Activated naive CD4-positive, alpha-beta T cell treated with anti-CD3 and anti-CD28 coated beads, Interleukin-2, amount 50 U/mL, for 72 hours (primary cell): Measurements from ENCODE around the gene MRPS10. TPM values are rescaled to one million over a fixed set of nuclear protein-coding genes. Genes with fewer than 3 reads are reported as not detected.
"Not testable (repeated sequence)": the region's sequence is repeated elsewhere in the genome, so short reads cannot be mapped to it uniquely, and the experiment has no call there.

ENCODE experiments used
- ATAC-seq, 2 donors: fragments of 150-1000 bp; cut with Tn5 transposase; 2 replicates each; pipeline ENCODE4 v1.10.0; 2021; ENCODE audit warnings: mild to moderate bottlenecking in 2 of 2, moderate library complexity in 2 of 2
- DNase-seq, 2 donors: peaks; one replicate each; pipeline ENCODE4 v3.0.0; 2021 to 2022; ENCODE audit warnings: low spot score in 2 of 2
- H3K27ac Mint-ChIP-seq, 2 donors: one replicate each; pipeline ENCODE4 v1.8.0; 2022; ENCODE audit warnings: mild to moderate bottlenecking in 2 of 2, mixed read lengths in 2 of 2
- H3K36me3 Mint-ChIP-seq, 2 donors: one replicate each; pipeline ENCODE4 v1.8.0; 2022; ENCODE audit warnings: mixed read lengths in 2 of 2
- H3K9me3 Mint-ChIP-seq, 2 donors: one replicate each; pipeline ENCODE4 v1.8.0; 2022; ENCODE audit warnings: mixed read lengths in 2 of 2
- total RNA-seq, 2 donors: library from RNA; stranded (reverse); gene quantifications; one replicate each; pipeline ENCODE4 v1.2.3, GENCODE V29; 2022

The MRPS10 gene
- total RNA-seq, 2 donors from 2014 or later = 30.8 to 37.4 TPM

- DNase-seq = no peak
Observed at GRCh38 chr6:42200035-42200434, 17.6 kb downstream of the MRPS10 start.

GRCh38 chr6:42199106-42199981, 18.3 kb downstream of the MRPS10 start:
- ATAC-seq (no peak), DNase-seq (no peak)
- peaks cover 6 to 11% of the 10 kb centered on the region in 2 donors for H3K36me3 Mint-ChIP-seq
- H3K27ac Mint-ChIP-seq = peak overlapping the region in 1 of 2 donors; percentile 45
- H3K9me3 Mint-ChIP-seq = peaks cover 4 to 8% of the 10 kb centered on the region in 2 donors

More at GRCh38 chr6:42200035-42200434, 17.6 kb downstream of the MRPS10 start:
- peaks cover 4 to 8% of the 10 kb centered on the region in 2 donors for H3K9me3 Mint-ChIP-seq
- H3K27ac Mint-ChIP-seq = no peak overlapping the region
- ATAC-seq = no peak
- H3K36me3 Mint-ChIP-seq = peaks cover 6 to 11% of the 10 kb centered on the region in 2 donors

- DNase-seq = no peak
- ATAC-seq = peak; percentile 46 to 80
Observed at GRCh38 chr6:42197555-42198362, 19.9 kb downstream of the MRPS10 start.

GRCh38 chr6:42195415-42195814, 22.2 kb downstream of the MRPS10 start:
- Mint-ChIP-seq H3K36me3 (peaks cover 6 to 7% of the 10 kb centered on the region in 2 donors), H3K9me3 (peaks cover 4 to 5% of the 10 kb centered on the region in 2 donors), H3K27ac (no peak overlapping the region)
- DNase-seq (no peak), ATAC-seq (no peak)

More at GRCh38 chr6:42197555-42198362, 19.9 kb downstream of the MRPS10 start:
- Mint-ChIP-seq H3K36me3 (peaks cover 6 to 11% of the 10 kb centered on the region in 2 donors), H3K9me3 (peaks cover 4 to 8% of the 10 kb centered on the region in 2 donors), H3K27ac (no peak overlapping the region)

GRCh38 chr6:42194056-42194455, 23.6 kb downstream of the MRPS10 start:
- DNase-seq (no peak), ATAC-seq (no peak)
- no peaks in the 10 kb centered on the region for H3K9me3 Mint-ChIP-seq
- H3K27ac Mint-ChIP-seq = peak overlapping the region in 1 of 2 donors; percentile 69
- H3K36me3 Mint-ChIP-seq = no peaks in the 10 kb centered on the region

GRCh38 chr6:42193491-42193894, 24.2 kb downstream of the MRPS10 start:
- Mint-ChIP-seq H3K36me3 (no peaks in the 10 kb centered on the region), H3K27ac (no peak overlapping the region), H3K9me3 (no peaks in the 10 kb centered on the region)
- ATAC-seq (no peak), DNase-seq (no peak)

GRCh38 chr6:42192385-42192784, 25.3 kb downstream of the MRPS10 start:
- ATAC-seq, H3K9me3 Mint-ChIP-seq: not testable (repeated sequence)

GRCh38 chr6:42190554-42191183, 27.0 kb downstream of the MRPS10 start:
- Mint-ChIP-seq H3K36me3 (no peaks in the 10 kb centered on the region), H3K9me3 (no peaks in the 10 kb centered on the region), H3K27ac (peak overlapping the region in 1 of 2 donors; percentile 25)
- no peak for DNase-seq
- no peak for ATAC-seq

More at GRCh38 chr6:42192385-42192784, 25.3 kb downstream of the MRPS10 start:
- H3K36me3 Mint-ChIP-seq, H3K27ac Mint-ChIP-seq, DNase-seq: not testable (repeated sequence)

GRCh38 chr6:42188406-42188805, 29.3 kb downstream of the MRPS10 start:
- H3K36me3 Mint-ChIP-seq = no peaks in the 10 kb centered on the region
- DNase-seq (no peak), ATAC-seq (no peak)
- H3K27ac Mint-ChIP-seq = no peak overlapping the region
- H3K9me3 Mint-ChIP-seq = no peaks in the 10 kb centered on the region

GRCh38 chr6:42185597-42185996, 32.1 kb downstream of the MRPS10 start:
- Mint-ChIP-seq H3K27ac (peak overlapping the region in 1 of 2 donors; percentile 51), H3K9me3 (no peaks in the 10 kb centered on the region), H3K36me3 (no peaks in the 10 kb centered on the region)
- ATAC-seq = no peak
- no peak for DNase-seq

- H3K9me3 Mint-ChIP-seq = no peaks in the 10 kb centered on the region
- no peaks in the 10 kb centered on the region for H3K36me3 Mint-ChIP-seq
Observed at GRCh38 chr6:42184475-42184874, 33.2 kb downstream of the MRPS10 start.

GRCh38 chr6:42182101-42182500, 35.6 kb downstream of the MRPS10 start:
- Mint-ChIP-seq H3K36me3 (no peaks in the 10 kb centered on the region), H3K27ac (no peak overlapping the region), H3K9me3 (no peaks in the 10 kb centered on the region)
- no peak for ATAC-seq
- DNase-seq = no peak

More at GRCh38 chr6:42184475-42184874, 33.2 kb downstream of the MRPS10 start:
- ATAC-seq (no peak), DNase-seq (no peak)
- H3K27ac Mint-ChIP-seq = no peak overlapping the region

- peak in 1 of 2 donors; percentile 69 for ATAC-seq
- Mint-ChIP-seq H3K9me3 (no peaks in the 10 kb centered on the region), H3K27ac (no peak overlapping the region), H3K36me3 (no peaks in the 10 kb centered on the region)
- DNase-seq = no peak
Observed at GRCh38 chr6:42179945-42180313, 37.7 kb downstream of the MRPS10 start.

GRCh38 chr6:42179261-42179944, 38.3 kb downstream of the MRPS10 start:
- no peaks in the 10 kb centered on the region for H3K36me3 Mint-ChIP-seq
- DNase-seq (no peak), ATAC-seq (no peak)
- H3K27ac Mint-ChIP-seq = no peak overlapping the region
- H3K9me3 Mint-ChIP-seq = no peaks in the 10 kb centered on the region

- Mint-ChIP-seq H3K36me3 (no peaks in the 10 kb centered on the region), H3K9me3 (no peaks in the 10 kb centered on the region), H3K27ac (peak overlapping the region in 1 of 2 donors; percentile 52)
- DNase-seq (peak in 1 of 2 donors; percentile 32), ATAC-seq (peak in 1 of 2 donors; percentile 76)
Observed at GRCh38 chr6:42177514-42178364, 39.9 kb downstream of the MRPS10 start.
